Colon (tissue), 2 donors: ENCODE measurements around the gene BOK.
"Not testable (repeated sequence)": the region's sequence is repeated elsewhere in the genome, so short reads cannot be mapped to it uniquely, and the experiment has no call there.

Experiments used
- FAIRE-seq: peaks from 2 replicates; lab custom pipeline; 2012; peaks lifted over from hg19 to GRCh38; lab: Jason Lieb, UNC
- donor health status: control.
- donor health status: control.

BOK gene

GRCh38 chr2:241558532-241559322 lies at the start of gene BOK:
BOK (plus strand) TSS chr2:241558745; CDS start chr2:241559484, 739 bp downstream.
- no peak for FAIRE-seq

- FAIRE-seq = no peak
Observed at GRCh38 chr2:241509155-241509784, 49.3 kb upstream of the BOK start.

GRCh38 chr2:241511091-241511741 lies 47.3 kb upstream of the BOK start:
- FAIRE-seq = no peak

GRCh38 chr2:241514553-241514952 lies 44.0 kb upstream of the BOK start:
- no peak for FAIRE-seq

- no peak for FAIRE-seq
Observed at GRCh38 chr2:241514986-241515737, 43.4 kb upstream of the BOK start.

- FAIRE-seq = no peak
Observed at GRCh38 chr2:241516520-241516965, 42.0 kb upstream of the BOK start.

- no peak for FAIRE-seq
Observed at GRCh38 chr2:241517297-241517696, 41.2 kb upstream of the BOK start.

GRCh38 chr2:241519669-241520068 lies 38.9 kb upstream of the BOK start:
- FAIRE-seq = no peak

GRCh38 chr2:241522477-241522876 lies 36.1 kb upstream of the BOK start:
- no peak for FAIRE-seq

GRCh38 chr2:241525818-241526780 lies 32.4 kb upstream of the BOK start:
- not testable (repeated sequence) for FAIRE-seq

GRCh38 chr2:241530571-241530970 lies 28.0 kb upstream of the BOK start:
- no peak for FAIRE-seq

- no peak for FAIRE-seq
Observed at GRCh38 chr2:241531161-241531722, 27.3 kb upstream of the BOK start.

GRCh38 chr2:241532168-241532567 lies 26.4 kb upstream of the BOK start:
- no peak for FAIRE-seq

- FAIRE-seq = no peak
Observed at GRCh38 chr2:241532733-241533601, 25.6 kb upstream of the BOK start.

GRCh38 chr2:241534293-241534692 lies 24.3 kb upstream of the BOK start:
- FAIRE-seq = no peak

- no peak for FAIRE-seq
Observed at GRCh38 chr2:241534701-241535375, 23.7 kb upstream of the BOK start.

GRCh38 chr2:241535871-241536655 lies 22.5 kb upstream of the BOK start:
- FAIRE-seq = no peak

GRCh38 chr2:241538838-241539615 lies 19.5 kb upstream of the BOK start:
- FAIRE-seq = no peak
